CD1c-positive myeloid dendritic cell (primary cell): ENCODE results near the gene C20orf96.
A peak's percentile ranks its signal among the peaks of the same experiment; 100 is the strongest.
"Not testable (repeated sequence)": the region's sequence is repeated elsewhere in the genome, so short reads cannot be mapped to it uniquely, and the experiment has no call there.

Experiments
- DNase-seq: peaks from one replicate; pipeline ENCODE4 v3.0.0-alpha.2; 2016; ENCODE audit errors: extremely low spot score

Gene C20orf96

GRCh38 chr20:237489-237888, 53.1 kb downstream of the C20orf96 start:
- peak; percentile 90 for DNase-seq

- DNase-seq: no peak
Measured at GRCh38 chr20:235891-236290, 54.7 kb downstream of the C20orf96 start.

GRCh38 chr20:227439-228105, 63.0 kb downstream of the C20orf96 start:
- DNase-seq: peak; percentile 48

GRCh38 chr20:226958-227357, 63.6 kb downstream of the C20orf96 start, which contains the start of gene DEFB129:
TSS of gene DEFB129 (plus strand) at chr20:227258. CDS start at chr20:227289, 31 bp downstream.
- DNase-seq: no peak

GRCh38 chr20:225879-226278, 64.7 kb downstream of the C20orf96 start:
- DNase-seq: not testable (repeated sequence)

GRCh38 chr20:221258-221830, 69.2 kb downstream of the C20orf96 start:
- DNase-seq: no peak
